ENCODE data around the gene SP1.
"Not testable (repeated sequence)": the region's sequence is repeated elsewhere in the genome, so short reads cannot be mapped to it uniquely, and the experiment has no call there.

Gene SP1

DNA sequence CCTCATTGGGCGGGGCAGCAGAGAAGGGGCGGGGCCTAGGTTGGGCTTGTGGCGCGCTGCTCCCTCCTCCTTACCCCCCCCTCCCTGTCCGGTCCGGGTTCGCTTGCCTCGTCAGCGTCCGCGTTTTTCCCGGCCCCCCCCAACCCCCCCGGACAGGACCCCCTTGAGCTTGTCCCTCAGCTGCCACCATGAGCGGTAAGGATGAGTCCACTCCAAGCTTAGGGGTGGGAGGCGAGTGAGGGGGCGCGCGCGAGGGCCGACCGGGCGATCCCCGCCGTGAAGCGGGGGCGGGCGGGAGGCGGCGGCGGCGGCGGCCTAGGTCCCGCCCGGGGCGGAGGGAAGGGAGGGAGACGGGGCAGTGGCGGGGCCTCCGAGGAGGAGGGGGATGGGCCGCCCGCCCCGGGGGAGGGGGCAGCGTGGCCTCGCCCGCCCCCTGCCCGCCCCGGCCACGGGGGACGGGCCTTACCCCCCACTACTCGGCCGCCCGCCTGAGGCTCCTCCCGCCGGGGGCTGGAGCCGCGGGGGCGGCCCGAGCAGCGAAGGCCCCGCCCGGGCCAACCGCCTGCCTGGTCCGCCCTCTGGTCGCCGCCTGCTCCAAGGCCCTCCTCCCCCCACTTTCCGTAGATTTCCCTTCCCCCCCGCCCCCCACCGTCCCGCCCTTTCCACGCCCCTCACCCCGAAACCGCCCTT is at the start of gene SP1:
Gene SP1, plus strand, starts transcription at position 73 of the 690 bp plus-strand sequence. Its CDS starts 116 bp downstream, at position 189.
- DNase-seq, result peak; percentile 83

GRCh38 chr12:53330671-53331070 is 49.3 kb upstream of the SP1 start:
- no peak for DNase-seq

GRCh38 chr12:53332339-53332738 is 47.6 kb upstream of the SP1 start:
- not testable (repeated sequence) for DNase-seq

- DNase-seq, result no peak
Measured at GRCh38 chr12:53332744-53333143, 47.2 kb upstream of the SP1 start.

- no peak for DNase-seq
Measured at GRCh38 chr12:53333289-53333688, 46.7 kb upstream of the SP1 start.

GRCh38 chr12:53333845-53334244 is 46.1 kb upstream of the SP1 start:
- no peak for DNase-seq

GRCh38 chr12:53334822-53335221 is 45.2 kb upstream of the SP1 start:
- no peak for DNase-seq

GRCh38 chr12:53336181-53336681 is 43.7 kb upstream of the SP1 start, which contains the start of gene SP7:
Gene SP7, minus strand, starts transcription at chr12:53336354. Its CDS starts 708 bp downstream, at chr12:53335646.
- no peak for DNase-seq

DNA sequence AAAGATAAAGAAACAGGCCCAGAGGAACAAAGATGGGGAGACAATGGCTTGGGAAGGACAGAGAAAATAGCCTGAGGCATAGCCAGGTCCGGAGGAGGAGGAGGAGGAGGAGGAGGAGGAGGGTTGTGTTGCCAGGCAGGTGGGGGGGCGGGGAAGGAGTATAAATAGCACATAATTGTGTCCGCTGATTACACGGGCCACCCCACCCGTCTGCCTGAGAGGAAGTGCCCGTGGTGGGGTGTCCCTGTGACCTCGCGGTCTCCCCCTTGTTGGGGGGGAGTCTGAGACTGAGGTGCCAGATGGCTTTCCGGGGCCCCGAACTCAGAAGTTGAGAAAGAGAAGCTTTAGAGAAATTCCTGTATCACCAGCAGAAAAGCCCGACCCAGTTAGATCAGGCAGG is 42.0 kb upstream of the SP1 start:
- DNase-seq, result no peak

GRCh38 chr12:53338916-53339315 is 41.1 kb upstream of the SP1 start:
- DNase-seq, result no peak

- no peak for DNase-seq
Measured at GRCh38 chr12:53340398-53340797, 39.6 kb upstream of the SP1 start.

GRCh38 chr12:53343449-53343848 is 36.5 kb upstream of the SP1 start:
- no peak for DNase-seq

DNA sequence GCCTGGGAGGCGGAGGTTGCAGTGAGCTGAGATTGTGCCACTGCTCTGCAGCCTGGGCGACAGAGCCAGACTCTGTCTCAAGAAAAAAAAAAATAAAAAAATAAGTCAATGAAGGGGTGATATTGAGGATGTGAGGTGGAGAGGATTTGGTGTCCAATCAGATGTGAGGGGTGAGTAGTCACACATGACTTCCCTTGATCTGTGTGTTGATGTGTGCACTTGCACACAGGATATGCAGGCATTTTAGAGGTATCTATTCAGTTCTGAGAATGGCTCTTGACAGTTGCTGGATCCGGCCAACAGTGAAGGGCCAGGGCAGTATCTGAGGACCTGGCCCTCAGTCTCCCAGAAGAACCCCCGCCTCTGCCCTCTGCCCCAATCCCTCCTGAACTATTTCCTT is 36.0 kb upstream of the SP1 start:
- no peak for DNase-seq

- no peak for DNase-seq
Measured at GRCh38 chr12:53344487-53344823, 35.5 kb upstream of the SP1 start.

DNA sequence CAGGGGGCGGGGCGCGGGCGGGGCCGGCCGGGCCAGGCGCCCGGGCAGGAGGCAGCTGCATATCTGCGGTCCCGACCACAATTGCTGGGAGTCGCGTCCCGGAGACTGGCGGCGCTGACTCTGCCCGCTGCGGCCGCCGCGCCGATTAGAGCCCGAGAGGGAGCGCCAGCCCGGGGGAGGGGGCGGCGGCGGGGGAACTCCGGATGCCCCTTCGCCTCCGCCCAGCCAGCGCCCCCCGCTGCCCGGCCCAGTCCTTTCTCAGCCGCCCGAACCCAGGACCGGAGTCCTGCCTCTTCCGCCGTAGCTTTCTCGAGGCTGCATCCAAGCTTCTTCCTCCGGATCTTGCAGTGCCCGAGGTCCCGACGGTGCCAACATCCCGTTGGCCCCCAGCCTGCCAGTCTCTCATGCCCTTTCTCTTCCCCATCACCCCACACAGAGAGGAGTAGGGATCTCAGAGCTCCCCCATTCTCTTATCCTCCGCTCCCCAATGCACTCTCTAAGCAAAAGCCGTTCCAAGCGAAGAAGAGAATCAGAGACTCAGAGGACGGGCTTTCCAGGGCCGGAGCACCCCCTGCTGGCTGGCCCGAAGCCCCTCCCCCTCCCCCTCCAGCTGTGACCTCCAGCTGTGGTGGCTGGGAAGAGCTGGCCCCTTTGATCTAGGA is 35.0 kb upstream of the SP1 start:
- peak; percentile 78 for DNase-seq

- no peak for DNase-seq
Measured at GRCh38 chr12:53345486-53346188, 34.3 kb upstream of the SP1 start.

- no peak for DNase-seq
Measured at GRCh38 chr12:53346491-53346890, 33.5 kb upstream of the SP1 start.

- DNase-seq, result no peak
Measured at GRCh38 chr12:53347905-53348304, 32.1 kb upstream of the SP1 start.

DNA sequence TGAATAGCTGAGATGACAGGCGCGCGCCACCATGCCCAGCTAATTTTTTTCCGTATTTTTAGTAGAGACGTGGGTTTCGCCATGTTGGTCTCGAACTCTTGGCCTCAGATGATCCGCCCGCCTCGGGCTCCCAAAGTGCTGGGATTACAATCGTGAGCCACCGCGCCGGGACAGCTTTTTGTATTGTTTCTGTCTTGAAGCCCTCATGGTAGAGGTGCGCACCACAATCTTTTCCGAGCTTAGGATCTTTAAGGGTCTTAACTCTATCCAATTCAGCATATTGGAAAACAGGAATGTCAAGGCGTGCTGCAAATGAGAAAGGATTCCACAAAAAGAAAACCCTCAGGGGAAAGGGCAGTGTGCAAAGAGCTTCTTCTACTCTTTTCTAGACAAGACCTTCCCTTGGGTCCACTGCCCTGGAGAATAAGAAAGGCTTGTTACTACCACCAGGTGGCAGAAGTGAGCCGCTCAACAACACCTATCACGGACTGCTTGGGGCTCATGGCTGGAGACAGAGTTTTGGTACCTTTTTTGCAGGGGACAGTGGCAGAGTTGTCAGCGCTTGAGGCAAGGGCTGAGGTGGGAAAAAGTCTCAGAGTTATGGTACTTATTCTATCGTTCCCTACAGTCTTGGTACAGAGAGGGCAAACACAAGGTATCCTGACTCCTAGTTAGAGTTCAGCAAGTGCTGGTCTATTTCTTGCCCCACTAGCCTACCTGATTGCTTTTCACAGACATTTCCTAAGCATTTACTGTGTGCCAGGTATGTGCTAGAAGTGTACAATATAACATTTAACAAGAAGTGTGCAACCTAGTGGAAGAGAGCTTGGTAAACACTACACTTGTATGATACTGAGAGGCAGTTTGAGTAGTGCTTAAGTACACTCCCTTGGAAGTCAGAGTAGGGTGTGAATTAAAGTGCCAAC is 27.4 kb upstream of the SP1 start:
- peak; percentile 83 for DNase-seq

DNA sequence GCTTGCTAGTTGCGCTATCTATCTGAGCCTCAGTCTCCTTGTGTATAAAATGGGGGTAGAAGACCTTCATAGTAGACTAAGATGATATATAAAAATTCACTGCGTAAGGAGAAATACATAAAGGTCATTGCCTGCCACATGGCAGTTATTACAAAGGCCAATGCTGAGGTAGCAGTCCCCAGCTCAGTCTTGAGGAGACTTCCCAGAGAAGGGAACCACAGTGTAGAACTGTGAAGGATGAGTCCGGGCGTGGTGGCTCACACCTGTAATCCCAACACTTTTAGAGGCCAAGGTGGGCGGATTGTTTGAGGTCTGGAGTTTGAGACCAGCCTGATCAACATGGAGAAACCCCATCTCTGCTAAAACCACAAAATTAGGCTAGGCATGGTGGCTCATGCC is 26.7 kb upstream of the SP1 start:
- no peak for DNase-seq

DNA sequence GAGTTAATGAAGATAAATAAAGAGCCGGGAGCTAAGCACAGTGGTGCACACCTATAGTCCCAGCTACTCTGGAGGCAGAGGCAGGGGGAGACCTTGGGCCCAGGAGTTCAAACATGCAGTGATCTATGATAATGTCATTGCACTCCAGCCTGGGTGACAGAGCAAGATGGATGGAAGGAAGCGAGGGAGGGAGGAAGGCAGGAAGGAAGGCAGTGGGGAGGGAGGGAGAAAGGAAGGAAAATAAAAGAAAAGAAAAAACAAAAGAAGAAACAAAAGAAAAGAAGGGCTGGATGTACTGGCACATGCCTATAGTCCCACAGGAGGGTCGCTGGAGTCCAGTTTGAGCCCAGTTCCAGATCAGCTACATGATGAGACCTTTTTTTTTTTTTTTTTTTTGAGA is 24.9 kb upstream of the SP1 start:
- no peak for DNase-seq

GRCh38 chr12:53358836-53359419 is 21.0 kb upstream of the SP1 start:
- no peak for DNase-seq
